IPS-15b (cell line): ENCODE data around the gene NUP42.

Source experiments
- H3K27me3 ChIP-seq: one replicate; pipeline ENCODE4 v1.6.1; 2013; ENCODE audit warnings: low read length; ENCODE audit not compliant: control insufficient read depth, insufficient read depth
- H3K36me3 ChIP-seq: one replicate; pipeline ENCODE4 v1.6.1; 2013; ENCODE audit warnings: low read length; ENCODE audit not compliant: control insufficient read depth, insufficient read depth
- H3K4me1 ChIP-seq: one replicate; pipeline ENCODE4 v1.6.1; 2013; ENCODE audit warnings: mild to moderate bottlenecking, low read length; ENCODE audit not compliant: control insufficient read depth, insufficient read depth
- H3K4me3 ChIP-seq: one replicate; pipeline ENCODE4 v1.5.1; 2013; ENCODE audit warnings: low read depth, low read length
- H3K9ac ChIP-seq: one replicate; pipeline ENCODE4 v1.6.1; 2013; ENCODE audit warnings: low read depth, mild to moderate bottlenecking, low read length
- H3K9me3 ChIP-seq: one replicate; pipeline ENCODE4 v1.6.1; 2013; ENCODE audit warnings: mild to moderate bottlenecking, low read length; ENCODE audit not compliant: control insufficient read depth, insufficient read depth

Gene NUP42

DNA sequence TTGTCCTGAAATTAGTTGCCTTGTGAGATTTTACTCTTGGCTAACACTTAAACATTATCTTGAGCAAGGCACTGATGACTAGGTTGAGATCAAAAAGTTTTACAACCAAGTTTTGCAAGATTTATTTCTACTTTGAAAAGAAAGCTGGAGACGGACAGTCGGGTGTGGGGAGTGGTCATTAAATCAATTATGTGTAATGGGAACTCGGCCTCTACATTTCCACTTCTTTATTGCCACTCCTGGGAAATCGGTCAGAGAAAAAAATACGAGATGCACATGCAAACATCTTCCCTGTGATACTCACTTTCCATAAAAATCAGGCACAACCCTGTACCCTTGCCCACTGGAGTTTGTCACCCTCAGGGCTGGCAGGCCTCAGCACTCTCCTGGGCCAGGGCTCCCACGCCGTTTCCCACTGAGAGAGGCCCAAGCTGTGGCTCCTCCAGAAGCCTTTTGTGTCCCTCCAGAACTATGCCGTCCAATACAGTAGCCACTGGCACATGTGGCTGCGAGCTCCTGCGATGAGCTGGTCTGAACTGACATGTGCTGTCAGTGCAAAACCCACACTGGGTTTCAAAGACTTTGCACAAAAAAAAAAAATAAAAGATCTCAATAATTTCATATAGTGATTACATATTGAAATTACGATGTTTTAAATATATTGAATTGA, 57.3 kb downstream of the NUP42 start:
- no peaks in the 10 kb centered on the region for H3K27me3 ChIP-seq
- H3K9me3 ChIP-seq, result no peaks in the 10 kb centered on the region
- no peak overlapping the region for H3K4me3 ChIP-seq

DNA sequence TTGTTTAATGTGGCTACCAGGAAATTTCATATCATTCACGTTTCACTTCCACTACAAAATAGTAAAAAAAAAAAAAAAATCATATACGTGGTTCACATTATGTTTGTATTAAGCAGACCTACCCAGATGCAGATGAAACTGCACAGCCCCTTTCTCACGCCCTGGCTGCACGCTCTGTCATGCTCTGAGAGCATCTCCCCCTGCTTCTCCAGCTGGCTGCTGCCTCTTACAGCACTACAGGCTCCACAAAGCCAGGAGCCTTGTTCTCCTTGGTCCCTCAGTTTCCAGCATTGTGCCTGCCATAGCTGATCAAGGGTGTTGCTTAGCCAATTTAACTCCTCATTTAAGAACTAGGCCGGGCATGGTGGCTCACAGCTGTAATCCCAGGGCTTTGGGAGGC, 57.9 kb downstream of the NUP42 start:
- Histone ChIP-seq H3K9me3 (no peaks in the 10 kb centered on the region), H3K36me3 (no peaks in the 10 kb centered on the region), H3K4me1 (no peaks in the 10 kb centered on the region), H3K27me3 (no peaks in the 10 kb centered on the region), H3K9ac (no peak overlapping the region), H3K4me3 (no peak overlapping the region)

More for the DNA sequence above, 57.3 kb downstream of the NUP42 start:
- H3K4me1 ChIP-seq, result no peaks in the 10 kb centered on the region
- no peaks in the 10 kb centered on the region for H3K36me3 ChIP-seq
- no peak overlapping the region for H3K9ac ChIP-seq

DNA sequence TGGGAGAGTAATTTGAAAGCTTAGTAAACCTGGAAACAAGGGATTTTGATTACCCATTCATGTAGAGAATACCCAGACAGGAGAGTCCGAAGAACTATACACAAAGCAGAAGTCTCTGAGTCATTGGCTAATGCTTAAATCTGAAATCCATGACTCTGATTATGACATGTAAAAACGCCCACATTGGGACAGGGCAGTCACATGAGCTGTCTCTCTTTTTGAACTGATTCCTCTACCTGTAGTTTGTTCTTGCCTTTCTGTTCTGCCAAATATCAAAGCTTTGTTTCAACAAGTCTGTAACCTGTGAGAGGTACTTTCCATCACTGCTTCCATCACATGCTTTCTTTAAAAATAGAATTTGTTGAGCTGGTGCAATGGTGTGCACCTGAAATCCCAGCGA, 60.5 kb downstream of the NUP42 start:
- H3K36me3 ChIP-seq, result no peaks in the 10 kb centered on the region
- H3K4me3 ChIP-seq, result no peak overlapping the region
- no peak overlapping the region for H3K9ac ChIP-seq
- H3K9me3 ChIP-seq, result no peaks in the 10 kb centered on the region
- H3K27me3 ChIP-seq, result peaks cover 9% of the 10 kb centered on the region
- peaks cover 8% of the 10 kb centered on the region for H3K4me1 ChIP-seq

DNA sequence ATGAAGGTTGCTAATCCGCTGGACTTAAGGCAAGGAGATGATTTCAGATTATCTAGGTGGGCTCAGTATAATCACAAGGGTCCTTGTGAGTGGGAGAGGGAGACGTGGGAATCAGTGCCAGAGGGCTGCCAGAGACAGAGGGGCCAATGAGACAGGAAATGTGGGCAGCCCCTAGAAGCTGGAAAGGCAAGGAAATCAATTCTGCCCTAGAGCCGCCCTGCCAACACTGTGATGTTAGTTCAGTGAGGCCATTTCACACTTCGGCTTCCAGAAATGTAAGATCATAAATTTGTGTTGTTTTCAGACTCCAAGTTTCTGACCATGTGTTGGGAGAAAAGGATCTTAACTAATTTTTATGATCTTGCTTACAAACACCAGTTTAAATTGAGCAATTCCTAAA, 61.1 kb downstream of the NUP42 start:
- Histone ChIP-seq H3K9me3 (no peaks in the 10 kb centered on the region), H3K9ac (no peak overlapping the region), H3K4me1 (peaks cover 10% of the 10 kb centered on the region), H3K27me3 (peaks cover 15% of the 10 kb centered on the region), H3K4me3 (no peak overlapping the region), H3K36me3 (no peaks in the 10 kb centered on the region)

DNA sequence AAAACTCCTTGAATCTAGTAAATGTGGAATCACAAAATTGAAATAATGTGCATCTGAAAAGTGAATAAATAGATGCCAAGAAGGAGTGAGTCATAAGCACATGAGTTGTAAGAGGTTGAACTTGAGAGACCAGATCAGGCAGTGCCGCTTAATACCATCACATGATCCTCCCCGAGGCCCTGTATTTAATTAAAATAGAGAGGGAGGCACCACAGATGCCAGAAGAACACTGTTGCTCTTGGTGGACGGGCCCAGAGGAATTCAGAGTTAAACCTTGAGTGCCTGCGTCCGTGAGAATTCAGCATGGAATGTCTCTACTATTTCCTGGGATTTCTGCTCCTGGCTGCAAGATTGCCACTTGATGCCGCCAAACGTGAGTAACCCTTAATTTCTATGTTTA, 64.7 kb downstream of the NUP42 start, which contains the start of gene GPNMB:
TSS of gene GPNMB (plus strand) at position 221 of the 400 bp plus-strand sequence. CDS start at position 304, 83 bp downstream.
- peak within 1 kb of the TSS; percentile 53 for H3K4me3 ChIP-seq
- peaks cover 25% of the 10 kb centered on the region for H3K27me3 ChIP-seq
- no peaks in the 10 kb centered on the region for H3K36me3 ChIP-seq
- H3K9ac ChIP-seq, result peak within 1 kb of the TSS; percentile 70
- peaks cover 12% of the 10 kb centered on the region for H3K4me1 ChIP-seq
- no peaks in the 10 kb centered on the region for H3K9me3 ChIP-seq

DNA sequence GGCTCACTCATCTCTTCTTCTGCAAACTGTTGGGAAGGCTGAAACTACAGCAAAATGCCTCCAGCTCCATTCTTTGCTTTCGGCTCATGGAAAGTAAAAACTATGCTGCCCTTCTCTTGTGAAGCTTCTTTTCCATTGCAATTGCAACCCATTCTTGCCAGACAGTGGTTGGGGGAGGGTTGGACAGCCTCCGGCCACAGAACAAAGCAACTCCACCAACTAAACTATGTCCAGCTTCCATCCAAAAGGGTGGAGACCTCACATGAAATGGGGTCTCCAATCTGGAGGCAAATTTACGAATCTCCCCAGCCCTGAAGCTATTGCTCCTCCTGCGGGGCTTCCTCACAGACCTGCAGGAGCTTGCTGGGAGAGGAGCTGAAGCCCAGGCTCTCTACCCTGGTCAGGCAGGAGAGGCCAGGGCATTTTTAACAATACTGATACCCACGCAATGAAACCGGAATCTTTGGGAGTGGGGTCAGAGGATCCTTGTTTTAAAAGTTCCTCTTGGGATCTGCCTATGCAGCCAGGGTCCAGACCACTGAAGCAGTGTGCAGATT, 65.3 kb downstream of the NUP42 start:
- H3K27me3 ChIP-seq, result peaks cover 25% of the 10 kb centered on the region
- H3K4me3 ChIP-seq, result peak overlapping the region; percentile 53
- H3K9me3 ChIP-seq, result no peaks in the 10 kb centered on the region
- H3K36me3 ChIP-seq, result no peaks in the 10 kb centered on the region
- peaks cover 12% of the 10 kb centered on the region for H3K4me1 ChIP-seq
- H3K9ac ChIP-seq, result peak overlapping the region; percentile 70

DNA sequence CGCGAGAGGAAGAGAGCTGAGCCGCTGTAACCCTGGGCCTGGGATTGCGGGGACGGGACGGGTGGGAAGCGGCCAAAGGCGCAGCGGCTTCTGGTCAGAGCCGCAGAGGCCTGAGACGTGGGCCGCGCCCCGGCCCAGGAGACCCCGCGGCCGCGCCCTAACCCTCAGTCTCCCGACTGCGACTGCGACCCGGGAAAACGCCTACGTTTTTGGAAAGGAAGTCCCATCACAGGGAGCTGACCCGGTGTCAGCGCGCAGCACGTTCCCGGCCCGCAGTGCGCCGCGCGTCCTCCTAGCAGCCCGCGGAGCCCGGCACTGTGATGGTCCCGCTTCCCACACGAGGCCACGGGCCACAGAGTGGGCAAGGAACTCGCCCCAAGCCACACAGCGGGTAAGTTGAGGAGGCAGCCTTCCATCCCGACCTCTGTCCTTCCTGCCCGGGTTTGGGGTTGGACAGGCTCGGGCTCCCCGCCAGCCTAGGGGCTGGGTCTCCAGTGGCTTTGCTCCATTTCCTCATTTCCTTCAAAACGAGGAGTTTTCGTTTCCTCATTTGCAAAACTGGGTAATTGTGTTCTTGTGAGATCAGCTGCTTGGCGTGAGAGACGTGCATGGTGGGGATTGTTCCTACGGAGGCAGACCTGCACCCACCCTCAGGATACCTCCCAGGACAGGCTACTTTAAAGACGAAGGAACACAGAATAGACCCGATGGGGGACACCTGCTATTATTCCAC, 65.9 kb downstream of the NUP42 start:
- Histone ChIP-seq H3K27me3 (peaks cover 25% of the 10 kb centered on the region), H3K9me3 (no peaks in the 10 kb centered on the region), H3K4me3 (peak overlapping the region; percentile 53), H3K36me3 (no peaks in the 10 kb centered on the region), H3K9ac (peak overlapping the region; percentile 70), H3K4me1 (peaks cover 12% of the 10 kb centered on the region)

DNA sequence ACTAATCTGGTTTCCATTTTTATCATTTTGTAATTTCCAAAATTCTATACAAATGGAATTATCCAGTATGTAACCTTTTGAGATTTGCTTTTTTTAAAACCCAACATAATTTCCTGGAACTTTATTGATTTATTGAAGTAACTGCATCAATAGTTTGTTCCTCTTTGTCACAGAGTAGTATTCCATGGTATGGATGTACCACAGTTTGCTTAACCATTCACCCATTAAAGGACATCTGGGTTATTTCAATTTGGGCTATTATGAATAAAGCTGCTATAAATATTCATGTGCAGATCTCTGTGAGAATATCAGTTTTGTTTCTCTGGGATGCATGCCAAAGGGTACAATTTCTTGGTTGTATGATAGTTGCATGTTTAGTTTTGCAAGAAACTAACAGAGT, 67.6 kb downstream of the NUP42 start:
- Histone ChIP-seq H3K9me3 (no peaks in the 10 kb centered on the region), H3K36me3 (no peaks in the 10 kb centered on the region), H3K4me1 (peaks cover 12% of the 10 kb centered on the region), H3K4me3 (no peak overlapping the region), H3K27me3 (peaks cover 25% of the 10 kb centered on the region), H3K9ac (no peak overlapping the region)
